GM10847 (cell line): ENCODE measurements around the gene KIAA1671.

Source experiments
- POLR2A ChIP-seq: IDR thresholded peaks from 2 replicates; pipeline ENCODE4 v1.6.1; 2011; ENCODE audit not compliant: insufficient read length; ENCODE audit errors: extremely low read depth

Gene KIAA1671

DNA sequence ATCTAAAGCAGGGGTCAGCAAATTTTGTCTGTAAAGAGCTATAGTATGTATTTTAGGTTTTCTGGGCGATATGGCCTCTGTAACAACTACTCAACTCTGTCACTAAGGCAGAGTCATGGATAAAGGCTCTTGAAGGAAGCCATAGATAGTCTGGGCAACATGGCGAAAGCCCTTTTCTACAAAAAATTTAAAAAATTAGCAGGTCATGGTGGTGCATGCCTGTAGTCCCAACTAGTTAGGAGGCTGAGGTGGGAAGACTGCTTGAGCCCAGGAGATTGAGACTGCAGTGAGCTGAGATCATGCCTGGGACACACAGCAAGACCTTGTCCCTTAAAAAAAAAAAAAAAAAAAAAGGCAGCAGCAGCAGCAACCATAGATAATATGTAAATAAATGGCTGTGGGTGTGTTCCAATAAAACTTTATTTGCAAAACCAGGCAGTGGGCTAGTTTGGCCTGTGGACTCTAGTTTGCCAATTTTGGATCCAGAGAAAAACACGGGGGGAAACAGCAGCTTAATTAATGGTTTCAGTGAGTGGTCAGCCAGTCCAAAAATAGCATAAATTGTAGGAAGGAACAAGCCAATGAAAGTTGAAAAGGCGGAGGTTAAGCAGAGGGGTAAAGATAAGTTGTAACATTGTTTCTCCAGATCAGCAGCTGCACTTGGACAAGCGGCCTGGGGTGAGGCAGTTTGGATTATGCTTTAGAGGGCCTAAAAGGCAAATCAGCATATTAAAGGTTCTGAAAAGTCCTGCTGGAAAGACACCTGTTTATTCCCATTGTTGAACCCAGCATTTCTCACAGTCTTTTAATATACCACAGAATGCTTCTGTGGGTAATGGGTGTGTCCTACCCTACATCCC, 62.6 kb downstream of the KIAA1671 start:
- no peak for TF ChIP-seq POLR2A

GRCh38 chr22:25016311-25016710, 63.8 kb downstream of the KIAA1671 start:
- TF ChIP-seq POLR2A, result no peak

DNA sequence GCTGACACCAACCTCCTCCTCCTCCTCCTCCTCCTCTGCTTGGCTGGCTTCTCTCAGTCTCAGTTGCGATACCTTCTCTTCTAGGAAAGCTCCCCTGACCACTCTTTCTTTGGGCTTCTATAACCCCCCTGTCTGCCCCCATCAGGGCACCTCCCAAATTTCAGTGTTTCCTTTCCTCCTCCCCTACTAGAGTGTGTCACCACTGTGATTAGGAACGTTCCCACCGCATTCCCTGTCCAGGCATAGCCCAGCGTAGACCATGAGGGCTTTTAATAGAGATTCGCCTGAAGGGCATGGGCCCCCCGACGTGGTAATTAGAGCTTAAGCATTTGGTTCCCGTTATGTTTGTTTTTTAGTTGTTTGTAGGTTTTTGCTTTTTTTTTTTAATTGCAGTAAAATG, 65.5 kb downstream of the KIAA1671 start:
- TF ChIP-seq POLR2A, result no peak

DNA sequence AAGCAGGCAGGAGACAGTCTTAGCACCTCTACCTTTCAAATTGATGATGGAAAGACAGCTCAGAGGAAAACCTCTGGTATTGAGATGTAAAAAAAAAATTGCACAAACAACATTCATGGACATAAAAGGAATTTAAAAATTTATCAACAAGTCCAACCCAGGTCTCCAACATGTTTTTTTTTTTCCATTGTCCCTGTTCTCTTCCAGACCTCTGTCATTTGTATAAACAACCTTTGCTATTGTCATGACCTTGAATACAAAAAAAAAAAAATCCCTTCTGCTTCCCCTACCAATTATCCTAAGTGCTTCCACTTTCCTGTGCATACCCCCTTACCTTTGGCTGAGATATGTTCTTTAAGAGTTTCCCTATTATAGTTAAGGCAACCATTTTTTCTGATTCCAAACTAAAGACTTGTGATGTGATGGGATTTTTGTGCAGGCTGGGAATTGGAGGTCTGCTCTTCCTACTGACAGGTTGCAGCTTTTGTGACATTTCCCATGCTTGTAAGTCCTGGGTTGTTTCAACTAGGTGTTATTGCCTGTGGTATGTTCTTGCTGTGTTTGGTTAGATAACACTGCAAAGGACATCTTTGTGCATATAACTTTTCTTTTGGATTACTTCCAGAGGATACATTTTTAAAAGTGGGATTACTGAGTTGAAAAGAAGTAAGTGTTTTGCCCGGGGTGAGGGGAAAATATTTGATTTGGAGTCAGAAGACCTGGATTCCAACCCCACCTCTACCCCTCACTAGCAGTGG, 67.1 kb downstream of the KIAA1671 start:
- no peak for TF ChIP-seq POLR2A

GRCh38 chr22:25021409-25021808, 68.9 kb downstream of the KIAA1671 start:
- TF ChIP-seq POLR2A, result no peak

GRCh38 chr22:25021976-25022711, 69.6 kb downstream of the KIAA1671 start:
- no peak for TF ChIP-seq POLR2A

DNA sequence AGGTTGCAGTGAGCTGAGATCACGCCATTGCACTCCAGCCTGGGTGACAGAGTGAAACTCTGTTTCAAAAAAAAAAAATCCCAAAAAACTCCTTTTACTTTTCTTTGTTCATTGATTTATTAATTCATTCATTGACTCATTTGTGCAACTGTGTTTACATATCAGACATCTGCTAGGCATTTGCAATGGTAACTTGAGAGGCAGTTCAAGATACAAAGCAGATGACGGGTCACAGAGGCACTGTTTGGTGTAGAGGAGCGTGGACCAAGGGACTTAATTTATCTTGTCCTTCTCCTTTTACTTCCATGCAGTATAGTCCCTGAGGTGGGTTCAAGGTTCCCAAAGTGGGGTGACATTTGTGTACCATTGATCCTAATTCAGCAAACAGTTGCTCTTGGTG, 71.4 kb downstream of the KIAA1671 start:
- TF ChIP-seq POLR2A, result no peak

- TF ChIP-seq POLR2A, result no peak
These were observed 72.4 kb downstream of the KIAA1671 start for GRCh38 chr22:25024895-25025294.

DNA sequence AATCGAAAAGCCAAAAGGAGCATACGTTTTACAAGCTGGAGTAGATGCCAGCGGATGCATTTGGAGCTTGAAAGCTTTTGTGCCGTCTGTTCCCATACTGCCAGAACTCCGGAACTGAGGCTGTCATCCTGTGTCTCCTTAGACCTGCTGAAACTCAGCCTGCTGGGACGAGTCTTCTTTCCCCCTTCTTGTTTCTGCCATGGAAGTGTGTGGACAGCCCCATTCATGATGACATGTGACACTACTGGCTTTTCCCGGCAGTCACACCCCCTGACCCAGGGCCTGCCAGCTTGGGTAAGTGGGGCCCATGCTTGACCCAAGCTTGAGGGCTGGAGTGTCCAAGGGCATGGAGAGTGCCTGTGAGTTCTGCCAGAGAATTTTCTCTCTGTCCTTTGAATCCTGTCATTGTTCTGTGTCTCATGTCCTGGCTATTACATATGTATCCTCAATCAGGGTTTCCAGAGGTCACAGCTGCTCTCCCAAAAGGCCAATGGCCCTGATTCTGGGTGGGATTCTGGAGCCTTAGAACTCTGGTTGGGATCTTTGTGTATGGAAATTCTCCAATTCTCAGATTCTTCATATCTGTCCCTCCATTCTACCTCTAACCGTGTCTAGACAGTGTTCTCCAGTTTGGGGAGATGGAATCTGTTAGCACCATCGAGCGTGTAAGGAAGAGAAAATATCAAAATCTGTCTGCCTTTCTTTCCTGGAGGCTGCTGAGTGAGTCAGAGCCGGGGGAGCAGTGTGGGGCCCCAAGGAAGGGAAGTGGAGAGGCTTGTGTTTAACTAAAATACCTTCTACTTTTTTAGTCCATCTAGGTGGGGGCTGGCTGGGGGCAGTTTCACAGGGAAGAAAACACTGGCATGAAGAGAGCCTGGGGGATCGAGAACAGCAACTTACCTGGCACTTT, 73.2 kb downstream of the KIAA1671 start:
- no peak for TF ChIP-seq POLR2A

- TF ChIP-seq POLR2A, result no peak
These were observed 74.8 kb downstream of the KIAA1671 start for GRCh38 chr22:25027043-25027906.

- no peak for TF ChIP-seq POLR2A
These were observed 75.7 kb downstream of the KIAA1671 start for GRCh38 chr22:25027959-25028840.

DNA sequence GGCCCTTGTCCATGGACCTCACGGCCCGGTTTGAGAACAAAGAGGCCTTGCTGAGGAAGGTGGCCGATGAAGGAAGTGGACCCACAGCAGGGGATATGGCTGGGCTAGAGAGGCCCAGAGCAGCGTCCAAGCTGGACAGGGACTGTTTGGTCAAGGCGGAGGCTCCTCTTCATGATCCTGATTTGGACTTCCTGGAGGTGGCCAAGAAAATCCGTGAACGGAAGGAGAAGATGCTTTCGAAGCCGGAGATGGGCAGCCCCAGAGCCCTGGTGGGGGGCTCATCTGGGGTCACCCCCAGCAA, 76.3 kb downstream of the KIAA1671 start:
- no peak for TF ChIP-seq POLR2A

GRCh38 chr22:25029181-25029580, 76.7 kb downstream of the KIAA1671 start:
- TF ChIP-seq POLR2A, result no peak
